K562 (cell line): ENCODE measurements around the gene PRKCSH. TPM values are rescaled to one million over a fixed set of nuclear protein-coding genes. Genes with fewer than 3 reads are reported as not detected.

Source experiments
- CBFA2T3 ChIP-seq: fragments of 450-650 bp; IDR thresholded peaks from 2 replicates; pipeline ENCODE4 v1.6.1; 2017
- E2F4 ChIP-seq: sonication (generic); formaldehyde crosslinking; IDR thresholded peaks from 2 replicates; pipeline ENCODE4 v1.8.0; 2022; ENCODE audit warnings: mild to moderate bottlenecking, low read depth, missing genetic modification reagents
- FOXJ3 ChIP-seq: sonication (generic); formaldehyde crosslinking; IDR thresholded peaks from 2 replicates; pipeline ENCODE4 v1.4.0; 2020; ENCODE audit warnings: mild to moderate bottlenecking, missing genetic modification reagents
- HNRNPL ChIP-seq: fragments of 200-400 bp; formaldehyde crosslinking; IDR thresholded peaks from 2 replicates; pipeline ENCODE4 v1.6.1; 2017; ENCODE audit warnings: low read depth, mild to moderate bottlenecking, low read length
- MBD1 ChIP-seq: fragments of 250-450 bp; sonication (Bioruptor Pico); IDR thresholded peaks from 2 replicates; pipeline ENCODE4 v1.8.0; 2022; ENCODE audit warnings: inconsistent platforms
- MLLT1 ChIP-seq, 2 experiments: fragments of 450-650 bp; IDR thresholded peaks; 2 replicates each; pipeline ENCODE4 v1.6.1; 2016
- NEUROD1 ChIP-seq: fragments of 150-350 bp; IDR thresholded peaks from 2 replicates; pipeline ENCODE4 v1.6.1; 2014; ENCODE audit warnings: borderline replicate concordance, low read length, low read depth; ENCODE audit not compliant: partially characterized antibody
- NONO ChIP-seq, 2 experiments: fragments of 200-400 bp in 1 of 2; fragments of 450-650 bp in 1 of 2; formaldehyde crosslinking in 1 of 2; IDR thresholded peaks; 2 replicates each; pipeline ENCODE4 v1.6.1; 2017; ENCODE audit warnings: low read depth in 2 of 2, mild to moderate bottlenecking in 2 of 2, moderate library complexity in 2 of 2, low read length in 1 of 2
- SMC3 ChIP-seq: conservative IDR thresholded peaks from 2 replicates; pipeline ENCODE4 v1.6.1; 2011; ENCODE audit warnings: low read depth, low read length, improper control_type of control experiment; ENCODE audit not compliant: insufficient read depth
- TAF15 ChIP-seq: fragments of 200-400 bp; formaldehyde crosslinking; IDR thresholded peaks from 2 replicates; pipeline ENCODE4 v1.6.1; 2017; ENCODE audit warnings: mild to moderate bottlenecking, low read depth, low read length, moderate library complexity
- XRCC5 ChIP-seq: fragments of 200-400 bp; formaldehyde crosslinking; IDR thresholded peaks from 2 replicates; pipeline ENCODE4 v1.6.1; 2017; ENCODE audit warnings: low read depth, mild to moderate bottlenecking, low read length
- ZNF274 ChIP-seq: IDR thresholded peaks from 2 replicates; pipeline ENCODE4 v1.6.1; 2011; ENCODE audit warnings: low read depth, mild to moderate bottlenecking, low read length, moderate library complexity, borderline replicate concordance
- ZNF395 ChIP-seq: fragments of 200-800 bp; sonication (Bioruptor generic); IDR thresholded peaks from 2 replicates; pipeline ENCODE4 v1.6.1; 2017; ENCODE audit warnings: missing genetic modification characterization, missing compliant biosample characterization
- polyA plus RNA-seq, 8 experiments: library from polyadenylated mRNA; depleted of rRNA in 4 of 8; stranded (reverse) in 5 of 8; unstranded in 3 of 8; fragments of >200 nt; fragmentation: Nextera tagmentation in 2 of 8; fragmentation: Illumina TruSeq in 1 of 8; extraction: Ambion mirVana in 2 of 8; extraction: Trizol in 1 of 8; gene quantifications; 2 replicates each; pipeline versions ENCODE4 v1.2.1 to v1.2.3, GENCODE V29; 2011 to 2014; ENCODE audit warnings: inconsistent platforms in 1 of 8, missing spikeins in 1 of 8
- total RNA-seq, 7 experiments: library from RNA; depleted of rRNA in 6 of 7; stranded (reverse); fragments of >200 nt in 6 of 7; fragmentation: Illumina TruSeq in 2 of 7; extraction: Trizol in 2 of 7; gene quantifications; 2 replicates each; pipeline versions ENCODE4 v1.2.1 to v1.2.3, GENCODE V29; 2011 to 2021; ENCODE audit warnings: low replicate concordance in 1 of 7

The PRKCSH gene
- total and polyA plus RNA-seq, 9 of the 15 experiments (the other 6 are each of a cell fraction or from before 2014, with no cell fraction given), result 2.3 to 297 (median 48.1) TPM

- peak; percentile 76 for TF ChIP-seq NEUROD1
- no peak for TF ChIP-seq TAF15
- TF ChIP-seq FOXJ3 (CRISPR knock-in tag), result no peak
- TF ChIP-seq ZNF395 (CRISPR knock-in tag), result peak; percentile 94
- TF ChIP-seq SMC3, result 0 out of 2 replicates have a peak, but pooled peaks have one; percentile 14
- no peak for TF ChIP-seq XRCC5
- no peak for TF ChIP-seq MBD1 (CRISPR knock-in tag)
- TF ChIP-seq HNRNPL, result no peak
- TF ChIP-seq ZNF274, result no peak
- no peak for TF ChIP-seq NONO (IDR thresholded peaks at IDR 0.05; ENCODE audit: low read depth in 2 of 2, low read length in 1 of 2)
- TF ChIP-seq E2F4 (CRISPR knock-in tag), result peak; percentile 77; the same call in 1 of the 2 replicates
- TF ChIP-seq MLLT1 (IDR thresholded peaks at IDR 0.05), result no peak
- no peak for TF ChIP-seq CBFA2T3
Measured at GRCh38 chr19:11435057-11435832, at the start of gene PRKCSH, which contains the start of gene ODAD3 (continued).
